ENCODE data around the gene DLG2. TPM values are rescaled to one million over a fixed set of nuclear protein-coding genes. Genes with fewer than 3 reads are reported as not detected.

DLG2 gene
- total and polyA plus RNA-seq, 2 donors (not counting 3 experiments of a cell fraction or from before 2014, with no cell fraction given) = 0.15 to 1.1 TPM

DNA sequence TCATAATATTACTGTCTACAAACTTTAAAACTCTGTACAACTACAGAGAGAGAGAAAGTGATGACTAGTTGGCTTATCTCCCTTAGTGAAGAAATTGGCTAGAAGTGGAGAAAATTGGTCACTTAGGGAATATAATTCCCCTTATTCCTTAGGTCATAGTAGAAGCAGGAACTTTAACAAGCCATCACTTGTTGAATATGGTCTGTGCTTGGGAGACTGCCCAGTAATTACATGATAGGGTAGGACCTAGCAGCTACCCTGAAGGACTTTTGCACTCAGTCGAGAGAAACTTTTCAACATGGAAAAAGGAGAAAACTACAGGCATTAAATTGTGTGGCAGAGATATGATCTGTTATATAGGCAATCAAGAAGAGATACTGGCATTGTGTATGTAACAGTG is 1764.5 kb downstream of the DLG2 start:
- no peak for FAIRE-seq
- Histone ChIP-seq H3K9me1 (replicated peaks; ENCODE audit: control insufficient read depth, extremely low read depth, insufficient read depth, low read length) (no peaks in the 10 kb centered on the region), H2AFZ (ENCODE audit: low read depth, low read length) (no peak overlapping the region), H3K79me2 (ENCODE audit: control insufficient read depth, insufficient read depth, low read length) (no peaks in the 10 kb centered on the region), H3K4me3 (replicated peaks in 1 of 3; ENCODE audit: insufficient read depth in 1 of 3, low read depth in 1 of 3, low read length in 3 of 3) (no peak overlapping the region), H3K9ac (replicated peaks; ENCODE audit: extremely low read depth, insufficient read depth, low read length) (no peak overlapping the region), H3K27me3 (ENCODE audit: control insufficient read depth in 2 of 2, insufficient read depth in 2 of 2, low read length in 2 of 2) (no peaks in the 10 kb centered on the region), H3K4me1 (ENCODE audit: control insufficient read depth, extremely low read depth, insufficient read depth, low read length) (no peaks in the 10 kb centered on the region), H3K9me3 (replicated peaks; ENCODE audit: control insufficient read depth, insufficient read depth, low read length) (no peaks in the 10 kb centered on the region), H3K36me3 (ENCODE audit: control insufficient read depth in 2 of 2, extremely low read depth in 1 of 2, insufficient read depth in 2 of 2, low read length in 2 of 2) (no peaks in the 10 kb centered on the region), H3K4me2 (ENCODE audit: insufficient read depth, low read length) (no peak overlapping the region), H3K27ac (ENCODE audit: insufficient read depth, low read depth, low read length) (no peak overlapping the region), H4K20me1 (replicated peaks; ENCODE audit: control insufficient read depth, extremely low read depth, insufficient read depth, low read length) (no peaks in the 10 kb centered on the region)
- no TSS peak for BruUV-seq (replicated peaks)
- TF ChIP-seq, protein P1, sequence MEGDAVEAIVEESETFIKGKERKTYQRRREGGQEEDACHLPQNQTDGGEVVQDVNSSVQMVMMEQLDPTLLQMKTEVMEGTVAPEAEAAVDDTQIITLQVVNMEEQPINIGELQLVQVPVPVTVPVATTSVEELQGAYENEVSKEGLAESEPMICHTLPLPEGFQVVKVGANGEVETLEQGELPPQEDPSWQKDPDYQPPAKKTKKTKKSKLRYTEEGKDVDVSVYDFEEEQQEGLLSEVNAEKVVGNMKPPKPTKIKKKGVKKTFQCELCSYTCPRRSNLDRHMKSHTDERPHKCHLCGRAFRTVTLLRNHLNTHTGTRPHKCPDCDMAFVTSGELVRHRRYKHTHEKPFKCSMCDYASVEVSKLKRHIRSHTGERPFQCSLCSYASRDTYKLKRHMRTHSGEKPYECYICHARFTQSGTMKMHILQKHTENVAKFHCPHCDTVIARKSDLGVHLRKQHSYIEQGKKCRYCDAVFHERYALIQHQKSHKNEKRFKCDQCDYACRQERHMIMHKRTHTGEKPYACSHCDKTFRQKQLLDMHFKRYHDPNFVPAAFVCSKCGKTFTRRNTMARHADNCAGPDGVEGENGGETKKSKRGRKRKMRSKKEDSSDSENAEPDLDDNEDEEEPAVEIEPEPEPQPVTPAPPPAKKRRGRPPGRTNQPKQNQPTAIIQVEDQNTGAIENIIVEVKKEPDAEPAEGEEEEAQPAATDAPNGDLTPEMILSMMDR (IDR thresholded peaks at IDR 0.05; ENCODE audit: extremely low read depth in 1 of 2, insufficient read depth in 1 of 2, low read depth in 1 of 2, low read length in 2 of 2) = no peak
- TF ChIP-seq GATA2 (IDR thresholded peaks at IDR 0.05; ENCODE audit: insufficient read depth, insufficient read length, low read depth, low read length) = no peak
- TF ChIP-seq JUN (IDR thresholded peaks at IDR 0.05; ENCODE audit: borderline replicate concordance, insufficient read depth, insufficient read length, low read depth) = no peak
- TF ChIP-seq, protein P2, sequence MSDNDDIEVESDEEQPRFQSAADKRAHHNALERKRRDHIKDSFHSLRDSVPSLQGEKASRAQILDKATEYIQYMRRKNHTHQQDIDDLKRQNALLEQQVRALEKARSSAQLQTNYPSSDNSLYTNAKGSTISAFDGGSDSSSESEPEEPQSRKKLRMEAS (IDR thresholded peaks at IDR 0.05; ENCODE audit: insufficient read depth, insufficient read length) = no peak
- no peak for TF ChIP-seq EZH2 (IDR thresholded peaks at IDR 0.05; ENCODE audit: borderline replicate concordance, low read depth, low read length, severe bottlenecking)
- no peak for TF ChIP-seq POLR2A (IDR thresholded peaks at IDR 0.05; ENCODE audit: low read depth, low read length)
- no peak for DNase-seq (ENCODE audit: low read depth, low spot score)
- ChIA-PET CTCF (no interaction called here), POLR2A (no interaction called here)
- dilution Hi-C loops (cut with MboI; ENCODE audit: extremely low pct_ligation_motif_present, low sequenced_read_pairs) = no loop called here
- intact Hi-C loops (cut with micrococcal nuclease) = no loop called here

DNA sequence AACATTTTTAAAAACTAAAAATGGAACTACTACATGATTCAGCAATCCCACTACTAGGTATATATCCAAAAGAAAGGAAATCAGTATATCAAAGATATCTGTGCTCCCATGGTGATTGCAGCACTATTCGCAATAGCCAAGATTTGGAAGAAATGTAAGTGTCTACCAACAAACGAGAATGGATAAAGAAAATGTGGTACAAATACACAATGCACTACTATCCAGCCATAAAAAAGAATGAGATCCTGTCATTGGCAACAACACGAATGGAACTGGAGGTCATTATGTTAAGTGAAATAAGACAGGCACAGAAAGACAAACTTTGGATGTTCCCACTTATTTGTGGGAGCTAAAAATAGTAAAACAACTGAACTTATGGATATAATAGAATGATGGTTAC is 1765.1 kb downstream of the DLG2 start:
- no peak overlapping the region for H2AFZ ChIP-seq (ENCODE audit: low read depth, low read length)
- CTCF ChIA-PET = no interaction called here
- H3K9me1 ChIP-seq (replicated peaks; ENCODE audit: control insufficient read depth, extremely low read depth, insufficient read depth, low read length) = no peaks in the 10 kb centered on the region
- H3K36me3 ChIP-seq (ENCODE audit: control insufficient read depth in 2 of 2, extremely low read depth in 1 of 2, insufficient read depth in 2 of 2, low read length in 2 of 2) = no peaks in the 10 kb centered on the region
- no peak overlapping the region for H3K9ac ChIP-seq (replicated peaks; ENCODE audit: extremely low read depth, insufficient read depth, low read length)
- FAIRE-seq (no peak), DNase-seq (ENCODE audit: low read depth, low spot score) (no peak)
- intact Hi-C loops (cut with micrococcal nuclease) = no loop called here
- POLR2A ChIA-PET = no interaction called here
- H3K4me1 ChIP-seq (ENCODE audit: control insufficient read depth, extremely low read depth, insufficient read depth, low read length) = no peaks in the 10 kb centered on the region
- H3K79me2 ChIP-seq (ENCODE audit: control insufficient read depth, insufficient read depth, low read length) = no peaks in the 10 kb centered on the region
- no peaks in the 10 kb centered on the region for H3K9me3 ChIP-seq (replicated peaks; ENCODE audit: control insufficient read depth, insufficient read depth, low read length)
- TF ChIP-seq GATA2 (IDR thresholded peaks at IDR 0.05; ENCODE audit: insufficient read depth, insufficient read length, low read depth, low read length) (no peak), MYC (IDR thresholded peaks at IDR 0.05; ENCODE audit: low read depth, low read length) (no peak), POLR2A (IDR thresholded peaks at IDR 0.05; ENCODE audit: low read depth, low read length) (no peak), FOS (IDR thresholded peaks at IDR 0.05; ENCODE audit: borderline replicate concordance, insufficient read depth, low read length) (no peak), POLR2AphosphoS5 (IDR thresholded peaks at IDR 0.05; ENCODE audit: insufficient read depth, low read depth, low read length) (no peak), JUN (IDR thresholded peaks at IDR 0.05; ENCODE audit: borderline replicate concordance, insufficient read depth, insufficient read length, low read depth) (no peak), EZH2 (IDR thresholded peaks at IDR 0.05; ENCODE audit: borderline replicate concordance, low read depth, low read length, severe bottlenecking) (no peak)
- TF ChIP-seq, protein P2 (IDR thresholded peaks at IDR 0.05; ENCODE audit: insufficient read depth, insufficient read length) = no peak
- TF ChIP-seq, protein P1 (IDR thresholded peaks at IDR 0.05; ENCODE audit: extremely low read depth in 1 of 2, insufficient read depth in 1 of 2, low read depth in 1 of 2, low read length in 2 of 2) = no peak
- no peaks in the 10 kb centered on the region for H4K20me1 ChIP-seq (replicated peaks; ENCODE audit: control insufficient read depth, extremely low read depth, insufficient read depth, low read length)
- no peak overlapping the region for H3K4me2 ChIP-seq (ENCODE audit: insufficient read depth, low read length)
- no peak overlapping the region for H3K27ac ChIP-seq (ENCODE audit: insufficient read depth, low read depth, low read length)
- no peak overlapping the region for H3K4me3 ChIP-seq (replicated peaks in 1 of 3; ENCODE audit: insufficient read depth in 1 of 3, low read depth in 1 of 3, low read length in 3 of 3)
- dilution Hi-C loops (cut with MboI; ENCODE audit: extremely low pct_ligation_motif_present, low sequenced_read_pairs) = no loop called here
- H3K27me3 ChIP-seq (ENCODE audit: control insufficient read depth in 2 of 2, insufficient read depth in 2 of 2, low read length in 2 of 2) = no peaks in the 10 kb centered on the region
- BruUV-seq (replicated peaks) = no TSS peak
